D721Med (cell line): Measurements from ENCODE around the gene CTTN.
"Not testable (repeated sequence)": the region's sequence is repeated elsewhere in the genome, so short reads cannot be mapped to it uniquely, and the experiment has no call there.

Source experiments
- DNase-seq: peaks from one replicate; pipeline ENCODE4 v3.0.0; 2011; ENCODE audit warnings: low spot score; ENCODE audit not compliant: insufficient read length
- FAIRE-seq: peaks from 2 replicates; lab custom pipeline; 2011; peaks lifted over from hg19 to GRCh38; lab: Jason Lieb, UNC
- TF ChIP-seq, protein P1 (sequence below): IDR thresholded peaks from 2 replicates; pipeline ENCODE4 v1.5.1; 2012; ENCODE audit warnings: mild to moderate bottlenecking, control low read depth; ENCODE audit not compliant: insufficient read depth; ENCODE audit errors: missing control alignments

The CTTN gene

DNA sequence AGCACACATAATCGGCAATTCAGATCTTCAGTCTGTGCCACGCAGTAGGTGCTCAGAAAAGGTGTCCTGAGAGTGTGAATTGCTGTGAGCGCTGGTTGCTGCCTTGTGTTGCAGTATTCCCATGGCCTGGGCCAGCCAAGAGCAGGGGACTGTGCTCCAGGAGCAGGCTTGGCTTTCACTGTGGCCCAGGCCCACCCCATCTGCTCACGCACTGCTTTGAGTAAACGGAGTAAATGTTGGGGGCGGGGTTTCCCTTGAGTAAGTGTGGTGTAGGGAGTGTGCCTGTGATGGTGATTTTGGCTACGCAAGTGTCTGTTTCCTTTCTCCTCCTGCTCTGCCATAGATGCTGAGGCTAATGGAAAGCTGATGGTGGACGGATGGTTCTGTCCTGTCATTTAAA, 2.3 kb downstream of the CTTN start:
- DNase-seq: no peak
- FAIRE-seq: no peak

DNA sequence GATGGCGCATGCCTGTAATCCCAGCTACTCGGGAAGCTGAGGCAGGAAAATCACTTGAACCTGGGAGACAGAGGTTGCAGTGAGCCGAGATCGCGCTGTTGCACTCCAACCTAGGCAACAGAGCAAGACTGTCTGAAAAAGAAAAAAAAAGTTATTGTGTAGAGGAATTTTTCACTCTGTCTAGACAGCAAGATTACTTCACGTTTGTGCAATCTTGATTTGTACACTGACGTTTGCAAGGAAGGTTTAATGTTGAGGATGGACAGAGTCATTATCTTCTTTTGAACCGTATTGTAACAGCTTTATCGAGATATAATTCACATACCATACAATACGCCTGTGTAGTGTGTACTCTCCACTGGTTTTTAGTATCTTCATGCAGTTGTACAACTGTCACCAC, 3.7 kb downstream of the CTTN start:
- DNase-seq: no peak
- FAIRE-seq: no peak
- TF ChIP-seq, protein P1, sequence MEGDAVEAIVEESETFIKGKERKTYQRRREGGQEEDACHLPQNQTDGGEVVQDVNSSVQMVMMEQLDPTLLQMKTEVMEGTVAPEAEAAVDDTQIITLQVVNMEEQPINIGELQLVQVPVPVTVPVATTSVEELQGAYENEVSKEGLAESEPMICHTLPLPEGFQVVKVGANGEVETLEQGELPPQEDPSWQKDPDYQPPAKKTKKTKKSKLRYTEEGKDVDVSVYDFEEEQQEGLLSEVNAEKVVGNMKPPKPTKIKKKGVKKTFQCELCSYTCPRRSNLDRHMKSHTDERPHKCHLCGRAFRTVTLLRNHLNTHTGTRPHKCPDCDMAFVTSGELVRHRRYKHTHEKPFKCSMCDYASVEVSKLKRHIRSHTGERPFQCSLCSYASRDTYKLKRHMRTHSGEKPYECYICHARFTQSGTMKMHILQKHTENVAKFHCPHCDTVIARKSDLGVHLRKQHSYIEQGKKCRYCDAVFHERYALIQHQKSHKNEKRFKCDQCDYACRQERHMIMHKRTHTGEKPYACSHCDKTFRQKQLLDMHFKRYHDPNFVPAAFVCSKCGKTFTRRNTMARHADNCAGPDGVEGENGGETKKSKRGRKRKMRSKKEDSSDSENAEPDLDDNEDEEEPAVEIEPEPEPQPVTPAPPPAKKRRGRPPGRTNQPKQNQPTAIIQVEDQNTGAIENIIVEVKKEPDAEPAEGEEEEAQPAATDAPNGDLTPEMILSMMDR: no peak

More for the DNA sequence above, 2.3 kb downstream of the CTTN start:
- TF ChIP-seq, protein P1: no peak

DNA sequence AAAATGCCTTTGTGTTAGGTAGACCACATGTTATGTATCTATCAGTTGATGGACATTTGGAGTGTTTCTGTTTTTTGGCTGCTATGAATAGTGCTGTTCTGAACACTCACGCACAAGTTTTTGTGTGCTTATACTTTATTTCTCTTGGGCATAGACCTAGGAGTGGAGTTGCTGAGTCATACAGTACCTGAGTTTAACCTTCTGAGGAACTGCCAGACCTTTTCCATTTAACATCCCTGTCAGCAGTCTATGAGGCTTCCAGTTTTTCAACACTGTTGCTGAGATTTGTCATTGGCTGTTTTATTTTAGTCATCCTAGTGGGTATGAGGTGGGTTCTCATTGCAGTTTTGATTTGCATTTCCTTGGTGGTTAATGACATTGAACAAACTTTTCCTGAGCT, 4.4 kb downstream of the CTTN start:
- DNase-seq (no peak), FAIRE-seq (no peak)
- TF ChIP-seq, protein P1: no peak

DNA sequence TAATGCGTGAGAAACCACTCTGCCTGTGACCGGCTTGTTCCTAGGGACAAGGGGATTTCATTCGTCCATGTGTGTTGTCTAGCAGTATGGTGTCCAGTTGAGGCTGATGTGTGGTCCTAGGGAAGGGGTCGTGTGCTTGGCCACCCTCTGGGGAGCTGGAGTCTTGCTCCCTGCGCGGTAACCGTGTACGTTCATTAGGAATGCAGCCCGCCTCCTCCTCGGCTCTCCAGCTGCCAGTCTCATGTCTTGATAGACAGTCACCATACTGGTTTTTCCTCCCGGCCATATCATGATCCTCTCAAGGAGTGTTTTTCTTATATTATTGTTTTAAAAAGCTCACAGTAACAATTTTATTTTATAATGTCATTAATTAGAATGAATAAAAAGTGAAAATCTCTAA, 5.9 kb downstream of the CTTN start:
- DNase-seq (no peak), FAIRE-seq (no peak)
- TF ChIP-seq, protein P1: no peak

DNA sequence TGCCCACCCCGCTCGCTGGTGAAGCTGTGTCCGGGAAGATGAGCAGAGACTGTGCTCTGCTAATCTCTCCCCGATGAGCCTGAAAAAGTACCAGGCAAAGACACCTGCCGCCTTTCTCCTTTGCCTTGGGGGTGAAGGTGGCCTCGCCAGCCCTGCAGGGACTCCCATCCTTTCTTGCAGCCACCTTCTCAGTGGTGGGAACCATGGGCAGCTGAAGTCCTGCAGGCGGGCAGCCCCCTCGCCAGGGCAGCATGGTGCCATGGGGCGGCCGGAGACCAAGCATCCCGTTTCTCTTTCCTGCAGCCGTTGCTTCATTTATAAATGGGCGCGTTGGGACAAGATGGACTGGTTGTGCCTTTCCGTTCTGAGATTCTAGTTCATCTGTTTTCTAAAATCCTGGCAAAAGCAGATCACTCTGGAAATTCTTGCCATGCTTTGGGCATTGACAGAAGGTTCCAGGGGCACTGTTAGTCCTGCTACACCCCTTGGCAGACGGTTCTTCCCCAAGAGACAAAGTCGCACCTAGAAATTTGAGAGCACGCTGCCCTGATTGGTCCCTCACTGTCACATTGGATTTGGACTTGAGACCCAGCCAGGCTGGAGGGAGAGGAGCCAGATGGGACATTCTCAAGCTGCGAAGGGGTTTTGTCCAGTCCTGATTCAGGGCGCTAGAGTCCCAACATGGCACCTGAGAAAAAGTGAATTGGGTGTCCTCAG, 7.5 kb downstream of the CTTN start:
- DNase-seq (no peak), FAIRE-seq (no peak)
- TF ChIP-seq, protein P1: no peak

DNA sequence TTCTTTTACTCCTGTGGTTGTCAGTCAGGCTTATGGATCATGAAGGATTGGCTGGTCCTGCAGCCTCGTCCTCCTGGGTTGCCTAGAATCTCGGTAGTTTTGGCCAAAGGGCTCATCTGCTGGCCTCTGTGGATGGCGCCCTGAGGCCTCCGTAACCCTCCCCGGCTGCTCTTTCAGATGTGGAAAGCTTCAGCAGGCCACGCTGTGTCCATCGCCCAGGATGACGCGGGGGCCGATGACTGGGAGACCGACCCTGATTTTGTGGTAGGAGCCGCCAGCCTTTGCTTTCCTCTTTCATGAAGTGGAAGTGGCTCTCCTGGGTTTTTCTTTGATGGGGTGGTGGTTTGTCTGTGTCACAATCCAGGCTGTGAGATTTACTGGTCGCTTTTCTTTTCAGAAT, 8.8 kb downstream of the CTTN start:
- TF ChIP-seq, protein P1: no peak
- FAIRE-seq (no peak), DNase-seq (no peak)

DNA sequence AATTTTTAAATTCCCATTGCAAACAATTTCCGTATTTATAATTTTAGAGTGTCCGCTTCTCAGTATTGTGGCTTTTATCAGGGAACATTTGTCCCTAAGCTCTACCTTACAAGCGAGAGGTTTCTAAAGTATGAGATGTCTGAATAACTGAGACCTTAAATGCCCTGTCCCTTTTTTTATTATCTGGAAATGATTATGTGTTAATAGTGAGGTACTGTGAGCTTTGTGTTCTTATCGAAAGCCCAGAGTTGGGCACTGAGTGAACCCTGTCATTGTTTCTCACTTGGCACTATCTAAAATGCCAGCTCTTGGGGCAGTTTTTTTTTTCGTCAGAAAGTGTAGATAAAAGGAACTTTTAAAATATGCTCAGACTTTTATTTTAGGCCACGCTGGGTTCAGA, 9.5 kb downstream of the CTTN start:
- TF ChIP-seq, protein P1: no peak
- no peak for FAIRE-seq
- DNase-seq: no peak

DNA sequence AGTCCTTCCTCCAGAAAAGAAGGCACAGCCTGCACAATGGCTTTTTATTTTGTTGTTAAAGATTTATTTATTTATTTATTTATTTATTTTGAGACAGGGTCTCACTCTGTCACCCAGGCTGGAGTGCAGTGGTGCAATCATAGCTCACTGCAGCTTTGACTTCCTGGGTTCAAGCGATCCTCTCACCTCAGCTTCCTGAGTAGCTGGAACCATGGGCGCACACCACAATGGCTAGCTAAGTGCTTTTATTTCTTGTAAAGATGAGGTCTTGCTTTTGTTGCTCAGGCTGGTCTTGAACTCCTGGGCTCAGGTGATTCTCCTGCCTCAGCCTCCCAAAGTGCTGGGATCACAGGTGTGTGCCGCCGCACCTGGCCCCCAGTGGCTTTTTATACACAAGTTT, 10.0 kb downstream of the CTTN start:
- not testable (repeated sequence) for FAIRE-seq, DNase-seq
